Ishikawa (cell line): ENCODE data around the gene LIMK2.

ENCODE experiments used
- CEBPB ChIP-seq: IDR thresholded peaks from 2 replicates; pipeline ENCODE4 v1.6.1; 2012
- CREB1 ChIP-seq: IDR thresholded peaks from 2 replicates; pipeline ENCODE4 v1.6.1; 2012; ENCODE audit warnings: low read depth
- EGR1 ChIP-seq: IDR thresholded peaks from 2 replicates; pipeline ENCODE4 v1.6.1; 2012
- FOXM1 ChIP-seq: IDR thresholded peaks from 2 replicates; pipeline ENCODE4 v1.6.1; 2012; ENCODE audit warnings: low read depth, borderline replicate concordance
- RAD21 ChIP-seq: IDR thresholded peaks from 2 replicates; pipeline ENCODE4 v1.6.1; 2012; ENCODE audit warnings: low read depth
- YY1 ChIP-seq: IDR thresholded peaks from 2 replicates; pipeline ENCODE4 v1.6.1; 2012; ENCODE audit warnings: low read depth
- TF ChIP-seq, protein P1 (sequence below): IDR thresholded peaks from 2 replicates; pipeline ENCODE4 v1.6.1; 2012; ENCODE audit warnings: low read depth, mild to moderate bottlenecking

GRCh38 chr22:31253949-31254348, 41.9 kb downstream of the LIMK2 start:
- TF ChIP-seq CEBPB, result no peak
- TF ChIP-seq RAD21, result peak; percentile 60
- no peak for TF ChIP-seq EGR1
- TF ChIP-seq CREB1, result no peak
- peak; percentile 66; the same call in 1 of the 2 replicates for TF ChIP-seq FOXM1
- TF ChIP-seq, protein P1, sequence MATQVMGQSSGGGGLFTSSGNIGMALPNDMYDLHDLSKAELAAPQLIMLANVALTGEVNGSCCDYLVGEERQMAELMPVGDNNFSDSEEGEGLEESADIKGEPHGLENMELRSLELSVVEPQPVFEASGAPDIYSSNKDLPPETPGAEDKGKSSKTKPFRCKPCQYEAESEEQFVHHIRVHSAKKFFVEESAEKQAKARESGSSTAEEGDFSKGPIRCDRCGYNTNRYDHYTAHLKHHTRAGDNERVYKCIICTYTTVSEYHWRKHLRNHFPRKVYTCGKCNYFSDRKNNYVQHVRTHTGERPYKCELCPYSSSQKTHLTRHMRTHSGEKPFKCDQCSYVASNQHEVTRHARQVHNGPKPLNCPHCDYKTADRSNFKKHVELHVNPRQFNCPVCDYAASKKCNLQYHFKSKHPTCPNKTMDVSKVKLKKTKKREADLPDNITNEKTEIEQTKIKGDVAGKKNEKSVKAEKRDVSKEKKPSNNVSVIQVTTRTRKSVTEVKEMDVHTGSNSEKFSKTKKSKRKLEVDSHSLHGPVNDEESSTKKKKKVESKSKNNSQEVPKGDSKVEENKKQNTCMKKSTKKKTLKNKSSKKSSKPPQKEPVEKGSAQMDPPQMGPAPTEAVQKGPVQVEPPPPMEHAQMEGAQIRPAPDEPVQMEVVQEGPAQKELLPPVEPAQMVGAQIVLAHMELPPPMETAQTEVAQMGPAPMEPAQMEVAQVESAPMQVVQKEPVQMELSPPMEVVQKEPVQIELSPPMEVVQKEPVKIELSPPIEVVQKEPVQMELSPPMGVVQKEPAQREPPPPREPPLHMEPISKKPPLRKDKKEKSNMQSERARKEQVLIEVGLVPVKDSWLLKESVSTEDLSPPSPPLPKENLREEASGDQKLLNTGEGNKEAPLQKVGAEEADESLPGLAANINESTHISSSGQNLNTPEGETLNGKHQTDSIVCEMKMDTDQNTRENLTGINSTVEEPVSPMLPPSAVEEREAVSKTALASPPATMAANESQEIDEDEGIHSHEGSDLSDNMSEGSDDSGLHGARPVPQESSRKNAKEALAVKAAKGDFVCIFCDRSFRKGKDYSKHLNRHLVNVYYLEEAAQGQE, result no peak
- TF ChIP-seq YY1, result peak; percentile 25; the same call in 1 of the 2 replicates
